HG03175 (cell line): ENCODE data around the gene TOLLIP.
"Not testable (repeated sequence)": the region's sequence is repeated elsewhere in the genome, so short reads cannot be mapped to it uniquely, and the experiment has no call there.

ENCODE experiments used
- ATAC-seq: cut with Tn5 transposase; IDR thresholded peaks from one replicate; pipeline ENCODE4 v1.9.1; 2021; ENCODE audit warnings: mild to moderate bottlenecking, moderate library complexity; ENCODE audit not compliant: unreplicated experiment

TOLLIP gene

DNA sequence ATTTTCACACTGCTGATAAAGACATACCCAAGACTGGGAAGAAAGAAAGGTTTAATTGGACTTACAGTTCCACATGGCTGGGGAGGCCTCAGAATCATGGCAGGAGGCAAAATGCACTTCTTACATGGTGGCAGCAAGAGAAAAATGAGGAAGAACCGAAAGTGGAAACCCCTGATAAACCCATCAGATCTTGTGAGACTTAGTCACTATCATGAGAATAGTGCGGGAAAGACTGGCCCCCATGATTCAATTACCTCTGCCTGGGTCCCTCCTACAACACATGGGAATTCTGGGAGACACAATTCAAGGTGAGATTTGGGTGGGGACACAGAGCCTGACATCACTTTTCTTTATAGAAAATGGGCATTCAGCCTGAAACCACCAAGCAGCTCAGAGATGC, 42.5 kb downstream of the TOLLIP start:
- ATAC-seq: not testable (repeated sequence)

DNA sequence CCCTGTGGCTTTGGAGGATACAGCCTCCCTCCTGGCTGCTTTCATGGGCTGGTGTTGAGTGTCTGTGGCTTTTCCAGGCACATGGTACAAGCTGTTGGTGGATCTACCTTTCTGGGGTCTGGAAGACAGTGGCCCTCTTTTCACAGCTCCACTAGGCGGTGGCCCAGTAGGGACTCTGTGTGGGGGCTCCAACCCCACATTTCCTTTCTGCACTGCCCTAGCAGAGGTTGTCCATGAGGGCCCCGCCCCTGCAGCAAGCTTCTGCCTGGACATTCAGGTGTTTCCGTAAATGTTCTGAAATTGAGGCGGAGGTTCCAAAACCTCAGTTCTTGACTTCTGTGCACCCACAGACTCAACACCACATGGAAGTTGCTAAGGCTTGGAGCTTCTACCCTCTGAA, 44.0 kb downstream of the TOLLIP start:
- not testable (repeated sequence) for ATAC-seq

DNA sequence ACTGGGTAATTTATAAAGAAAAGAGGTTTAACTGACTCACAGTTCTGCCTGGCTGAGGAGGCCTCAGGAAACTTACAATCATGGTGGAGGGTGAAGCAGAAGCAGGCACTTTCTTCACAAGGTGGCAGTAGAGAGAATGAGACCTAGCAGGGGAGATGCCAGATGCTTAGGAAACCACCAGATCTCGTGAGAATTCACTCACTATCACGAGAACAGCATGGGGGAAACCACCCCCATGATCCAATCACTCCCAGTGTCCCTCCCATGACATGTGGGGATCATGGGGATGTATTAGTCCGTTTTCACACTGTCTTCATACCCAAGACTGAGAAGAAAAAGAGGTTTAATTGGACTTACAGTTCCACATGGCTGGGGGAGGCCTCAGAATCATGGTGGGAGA, 45.0 kb downstream of the TOLLIP start:
- not testable (repeated sequence) for ATAC-seq

DNA sequence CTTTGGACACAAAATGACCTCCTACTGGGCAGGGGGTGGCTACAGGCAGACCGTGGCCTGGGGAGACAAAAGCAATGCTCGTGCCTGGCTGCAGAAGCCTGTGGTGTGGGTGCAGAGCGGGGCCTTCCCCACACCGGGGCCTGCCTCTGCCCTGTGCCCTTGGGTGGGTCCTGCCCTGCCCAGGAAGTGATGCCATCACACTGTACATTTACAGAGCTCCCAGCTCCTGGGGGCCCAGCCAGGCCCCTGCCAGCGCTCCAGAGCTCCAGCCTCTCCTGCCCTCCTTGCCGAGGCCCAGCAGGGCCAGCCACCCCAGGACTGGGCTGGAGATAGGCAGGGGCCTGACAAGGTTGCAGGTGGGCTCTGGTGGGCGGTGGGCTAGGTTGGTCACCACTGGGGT, 46.4 kb downstream of the TOLLIP start:
- ATAC-seq: peak; percentile 16

DNA sequence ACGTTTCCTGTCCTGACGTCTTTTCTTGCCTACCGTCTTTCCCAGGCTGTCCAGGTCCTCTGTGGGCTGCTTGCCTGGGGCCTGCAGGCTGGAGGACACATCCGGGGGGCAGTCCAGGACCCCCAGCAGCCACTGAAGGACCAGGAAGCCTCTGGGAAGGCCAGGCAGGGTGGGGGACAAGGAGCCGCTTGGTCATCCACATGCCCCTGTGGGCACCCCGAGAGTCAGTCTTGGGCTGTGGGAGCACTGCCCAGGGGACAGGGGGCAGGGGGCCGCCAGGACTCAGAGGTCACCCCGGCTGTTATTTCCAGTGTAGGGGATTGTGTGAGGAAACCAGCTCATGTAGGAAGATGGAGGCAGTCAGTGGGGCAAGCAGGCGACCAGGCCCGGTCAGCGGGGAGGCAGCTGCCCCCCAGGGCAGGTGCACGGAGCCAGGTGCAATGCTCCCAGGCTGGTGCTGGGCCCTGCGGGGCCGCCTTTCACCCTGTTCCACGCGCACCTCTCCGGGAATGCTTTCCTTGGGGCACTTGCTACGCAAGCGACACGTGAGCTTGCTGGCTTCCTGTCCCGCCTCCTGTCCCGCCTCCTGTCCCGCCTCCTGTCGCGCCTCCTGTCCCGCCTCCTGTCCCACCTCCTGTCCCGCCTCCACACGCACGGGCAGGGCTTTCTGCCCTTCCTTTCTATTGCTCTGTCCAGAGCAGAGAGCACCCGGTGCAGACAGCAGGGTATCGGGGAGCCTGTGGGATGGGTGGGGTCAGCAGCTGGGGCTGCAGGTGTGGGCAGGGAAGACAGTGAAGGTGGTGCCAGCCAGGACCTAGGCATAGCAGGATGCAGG, 47.0 kb downstream of the TOLLIP start:
- peak; percentile 59 for ATAC-seq

DNA sequence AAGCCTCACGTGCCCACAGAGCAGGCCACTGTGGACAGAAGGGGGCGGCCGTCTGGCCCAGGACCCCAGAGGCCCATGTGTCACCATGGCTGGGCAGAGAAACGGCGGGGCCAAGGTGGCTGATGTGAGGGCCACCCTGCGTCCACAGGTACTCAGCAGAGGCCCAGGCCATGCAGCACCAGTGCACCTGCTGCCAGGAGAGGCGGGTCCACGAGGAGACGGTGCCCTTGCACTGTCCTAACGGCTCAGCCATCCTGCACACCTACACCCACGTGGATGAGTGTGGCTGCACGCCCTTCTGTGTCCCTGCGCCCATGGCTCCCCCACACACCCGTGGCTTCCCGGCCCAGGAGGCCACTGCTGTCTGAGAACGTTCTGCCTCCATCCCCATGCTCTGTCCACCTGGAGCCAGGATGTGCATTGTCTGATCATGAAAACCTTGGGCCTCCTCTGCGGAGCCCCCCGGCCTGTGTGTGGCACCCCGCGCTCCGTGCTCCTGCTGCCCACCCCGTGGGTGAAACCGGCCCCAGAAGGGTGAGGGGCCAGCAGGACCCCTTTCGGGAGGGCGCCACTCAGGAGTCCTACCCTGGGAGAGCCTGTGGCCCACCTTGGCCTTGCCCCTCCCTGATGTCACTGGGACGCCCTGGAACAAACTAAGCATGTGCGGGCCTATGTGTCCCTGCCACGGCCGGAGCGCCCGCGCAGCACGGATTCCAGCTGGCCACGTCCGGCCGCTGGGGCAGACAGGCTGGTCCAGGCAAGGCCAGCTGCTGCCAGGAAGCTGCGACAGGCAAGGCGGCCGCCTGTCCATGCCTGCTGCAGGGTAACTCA, 48.0 kb downstream of the TOLLIP start:
- ATAC-seq: no peak

DNA sequence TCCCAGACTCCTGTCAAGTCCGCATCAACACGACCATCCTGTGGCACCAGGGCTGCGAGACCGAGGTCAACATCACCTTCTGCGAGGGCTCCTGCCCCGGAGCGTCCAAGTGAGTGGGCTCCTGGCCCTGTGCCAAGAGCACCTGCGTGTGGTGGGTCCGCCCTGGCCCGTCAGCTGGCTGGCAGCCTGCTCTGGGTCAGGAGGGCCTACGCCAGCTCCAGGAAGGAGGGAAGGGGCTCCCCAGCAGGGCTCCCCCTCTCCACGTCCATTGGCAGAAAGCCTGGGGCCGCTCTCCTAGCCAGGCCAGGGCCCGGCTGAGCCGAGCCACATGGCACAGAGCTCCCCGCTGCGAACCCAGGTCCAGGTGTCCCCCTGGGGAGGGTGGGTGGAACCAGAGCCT, 48.8 kb downstream of the TOLLIP start:
- ATAC-seq: no peak

DNA sequence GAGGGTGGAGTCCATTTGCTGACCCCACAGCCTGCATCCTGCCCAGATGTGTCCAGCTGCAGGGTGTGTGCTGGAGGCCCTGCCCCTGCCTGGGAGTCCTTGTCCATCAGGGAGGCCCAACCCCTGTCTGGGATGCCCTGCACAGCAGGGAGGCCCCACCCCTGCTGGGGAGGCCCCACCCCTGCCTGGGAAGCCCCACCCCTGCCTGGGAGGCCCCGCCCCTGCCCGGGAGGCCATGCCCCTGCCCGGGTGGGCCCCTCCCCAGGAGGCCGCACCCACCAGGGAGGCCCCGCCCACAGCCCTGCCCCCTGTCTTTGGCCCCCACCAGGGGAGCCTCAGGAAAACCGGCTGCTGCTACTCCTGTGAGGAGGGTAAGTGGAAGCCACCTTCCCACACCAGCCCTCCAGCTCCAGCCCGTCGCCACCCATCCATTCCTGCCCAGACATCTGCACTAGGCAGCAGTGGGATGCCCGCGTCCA, 49.4 kb downstream of the TOLLIP start:
- ATAC-seq: no peak

DNA sequence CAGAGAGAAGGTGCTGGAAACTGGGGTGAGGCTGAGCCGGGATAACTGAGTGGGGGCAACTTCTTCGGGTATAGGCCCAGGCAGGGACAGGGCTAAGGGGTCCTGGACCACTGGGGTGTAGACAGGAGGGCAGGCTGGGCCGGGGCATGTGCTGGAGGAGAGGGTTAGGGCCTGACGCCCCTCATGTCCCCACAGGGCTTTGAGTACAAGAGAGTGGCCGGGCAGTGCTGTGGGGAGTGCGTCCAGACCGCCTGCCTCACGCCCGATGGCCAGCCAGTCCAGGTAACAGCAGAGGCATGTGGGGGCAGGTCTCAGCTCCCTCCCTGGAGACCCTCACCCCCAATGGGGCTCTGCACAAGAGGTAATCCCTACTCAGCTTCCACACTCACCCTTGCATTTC, 49.9 kb downstream of the TOLLIP start:
- no peak for ATAC-seq

DNA sequence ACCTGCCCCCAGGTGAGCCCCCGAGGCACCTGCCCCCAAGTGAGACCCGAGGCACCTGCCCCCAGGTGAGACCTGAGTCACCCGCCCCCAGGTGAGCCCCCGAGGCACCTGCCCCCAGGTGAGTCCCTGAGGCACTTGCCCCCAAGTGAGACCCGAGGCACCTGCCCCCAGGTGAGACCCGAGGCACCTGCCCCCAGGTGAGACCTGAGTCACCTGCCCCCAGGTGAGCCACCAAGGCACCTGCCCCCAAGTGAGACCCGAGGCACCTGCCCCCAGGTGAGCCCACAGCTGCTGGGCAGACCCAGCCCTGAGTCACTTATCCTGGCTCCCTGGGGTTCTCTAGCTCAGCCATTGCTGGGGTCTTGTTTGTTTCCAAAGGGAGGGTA, 50.4 kb downstream of the TOLLIP start:
- no peak for ATAC-seq

DNA sequence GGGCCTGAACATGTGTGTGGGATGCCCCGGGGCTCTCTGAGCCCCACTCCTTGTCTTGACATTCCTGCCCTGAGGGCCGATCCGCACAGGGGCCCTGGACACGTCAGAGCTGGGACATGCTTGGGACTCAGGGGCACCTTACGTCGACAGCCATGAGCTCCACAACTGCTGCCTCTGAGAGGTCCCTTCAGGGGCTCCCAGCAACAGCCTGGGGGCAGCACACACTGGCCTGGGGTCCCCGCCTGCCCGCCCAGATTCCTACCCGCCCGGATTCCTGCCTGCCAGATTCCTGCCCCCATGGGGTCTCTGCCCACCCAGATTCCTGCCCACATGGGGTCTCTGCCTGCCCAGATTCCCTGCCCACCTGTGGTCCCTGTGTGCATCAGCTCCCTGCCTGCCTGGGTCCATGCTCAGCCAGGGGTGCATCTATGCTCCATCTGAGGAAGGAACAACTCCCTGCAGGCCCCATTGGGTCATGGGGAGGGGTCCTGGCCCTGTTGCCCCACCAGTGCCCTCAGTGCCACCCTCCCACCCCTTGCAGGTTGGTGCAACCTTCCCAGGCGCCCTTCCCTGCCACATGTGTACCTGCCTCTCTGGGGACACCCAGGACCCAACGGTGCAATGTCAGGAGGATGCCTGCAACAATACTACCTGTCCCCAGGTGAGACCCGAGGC, 50.9 kb downstream of the TOLLIP start:
- no peak for ATAC-seq

DNA sequence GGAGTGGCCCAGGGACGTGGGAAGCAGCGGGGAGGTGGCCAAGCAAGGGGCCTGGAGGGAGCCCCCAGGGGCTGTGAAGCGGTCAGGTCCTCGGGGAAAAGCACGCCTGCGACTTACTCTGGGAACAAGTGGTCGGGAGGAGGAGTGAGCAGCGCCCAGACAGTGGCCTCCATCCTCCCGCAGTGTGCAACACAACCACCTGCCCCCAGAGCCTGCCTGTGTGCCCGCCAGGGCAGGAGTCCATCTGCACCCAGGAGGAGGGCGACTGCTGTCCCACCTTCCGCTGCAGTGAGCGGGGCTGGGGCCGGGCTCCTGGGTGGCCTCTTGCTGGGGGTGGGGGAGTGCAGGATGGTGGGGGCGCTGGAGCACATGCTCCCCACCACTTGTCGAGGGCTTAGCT, 51.5 kb downstream of the TOLLIP start:
- no peak for ATAC-seq

DNA sequence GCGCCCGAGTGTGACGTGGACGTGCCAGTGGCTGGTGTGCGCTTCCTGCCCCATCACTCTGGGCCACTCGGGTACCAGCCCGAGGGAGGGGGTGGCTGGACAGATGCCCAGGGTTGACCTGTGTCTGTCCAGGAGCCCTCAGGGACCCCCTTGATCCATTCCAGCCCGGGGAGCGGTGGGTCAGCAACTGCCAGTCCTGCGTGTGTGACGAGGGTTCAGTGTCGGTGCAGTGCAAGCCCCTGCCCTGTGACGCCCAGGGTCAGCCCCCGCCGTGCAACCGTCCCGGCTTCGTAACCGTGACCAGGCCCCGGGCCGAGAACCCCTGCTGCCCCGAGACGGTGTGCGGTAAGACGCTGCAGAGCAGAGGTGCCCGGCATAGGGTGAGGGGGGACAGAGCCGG, 52.1 kb downstream of the TOLLIP start:
- no peak for ATAC-seq

DNA sequence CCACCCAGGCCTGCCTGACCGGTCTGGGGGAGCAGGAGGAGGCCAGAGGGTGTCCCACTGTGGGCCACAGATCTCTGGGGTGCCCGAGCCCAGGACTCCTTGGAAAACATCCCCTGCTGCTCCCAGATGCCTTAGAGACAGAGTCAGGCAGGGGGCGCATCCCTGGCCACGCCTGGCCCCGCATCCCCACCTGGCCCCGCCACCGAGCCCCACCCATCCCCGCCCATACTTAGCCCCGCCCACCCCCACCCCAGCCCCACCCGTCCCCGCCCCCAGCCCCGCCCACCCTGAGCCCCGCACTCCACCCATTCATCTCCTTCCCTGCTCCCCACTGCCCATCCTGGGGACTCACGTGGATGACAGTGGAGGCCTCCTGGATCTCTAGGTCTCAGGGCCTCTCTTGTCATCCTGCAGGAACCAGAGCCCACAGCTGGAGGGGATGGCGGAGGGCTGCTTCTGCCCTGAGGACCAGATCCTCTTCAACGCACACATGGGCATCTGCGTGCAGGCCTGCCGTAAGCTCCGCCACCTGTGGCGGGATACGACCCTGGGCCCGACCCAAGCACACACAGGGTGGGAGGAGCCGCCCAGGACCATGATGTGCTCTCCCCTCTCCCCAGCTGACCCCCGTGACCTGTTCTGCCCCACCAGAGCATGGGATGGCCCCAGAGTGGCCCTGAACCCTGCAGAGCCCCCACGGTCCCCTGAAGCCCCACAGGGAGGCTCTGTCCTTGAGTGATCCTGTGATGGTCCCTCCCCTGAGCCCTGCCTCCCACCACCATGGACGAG, 53.0 kb downstream of the TOLLIP start:
- no peak for ATAC-seq

DNA sequence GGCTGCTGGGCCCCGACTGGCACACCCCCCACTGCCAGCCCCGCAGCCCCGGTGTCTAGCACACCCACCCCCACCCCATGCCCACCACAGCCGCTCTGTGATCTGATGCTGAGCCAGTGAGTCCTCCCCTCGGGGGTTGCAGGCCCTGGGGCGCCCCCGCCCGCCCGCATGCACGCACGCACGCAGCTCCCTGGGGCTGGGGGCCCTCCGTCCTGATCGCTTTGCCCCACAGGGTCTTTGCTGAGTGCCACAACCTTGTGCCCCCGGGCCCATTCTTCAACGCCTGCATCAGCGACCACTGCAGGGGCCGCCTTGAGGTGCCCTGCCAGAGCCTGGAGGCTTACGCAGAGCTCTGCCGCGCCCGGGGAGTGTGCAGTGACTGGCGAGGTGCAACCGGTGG, 54.3 kb downstream of the TOLLIP start:
- ATAC-seq: no peak

DNA sequence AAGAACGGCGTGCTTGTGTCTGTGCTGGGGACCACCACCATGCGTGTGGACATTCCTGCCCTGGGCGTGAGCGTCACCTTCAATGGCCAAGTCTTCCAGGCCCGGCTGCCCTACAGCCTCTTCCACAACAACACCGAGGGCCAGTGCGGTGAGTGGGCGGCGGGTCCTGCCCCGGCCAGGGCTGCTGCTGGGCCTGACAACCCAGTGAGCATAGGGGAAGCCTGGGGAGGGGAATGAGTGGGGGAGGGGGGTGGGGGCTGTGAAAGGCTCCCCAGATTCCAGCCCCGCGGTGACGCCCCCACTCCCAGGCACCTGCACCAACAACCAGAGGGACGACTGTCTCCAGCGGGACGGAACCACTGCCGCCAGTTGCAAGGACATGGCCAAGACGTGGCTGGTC, 54.7 kb downstream of the TOLLIP start:
- no peak for ATAC-seq

DNA sequence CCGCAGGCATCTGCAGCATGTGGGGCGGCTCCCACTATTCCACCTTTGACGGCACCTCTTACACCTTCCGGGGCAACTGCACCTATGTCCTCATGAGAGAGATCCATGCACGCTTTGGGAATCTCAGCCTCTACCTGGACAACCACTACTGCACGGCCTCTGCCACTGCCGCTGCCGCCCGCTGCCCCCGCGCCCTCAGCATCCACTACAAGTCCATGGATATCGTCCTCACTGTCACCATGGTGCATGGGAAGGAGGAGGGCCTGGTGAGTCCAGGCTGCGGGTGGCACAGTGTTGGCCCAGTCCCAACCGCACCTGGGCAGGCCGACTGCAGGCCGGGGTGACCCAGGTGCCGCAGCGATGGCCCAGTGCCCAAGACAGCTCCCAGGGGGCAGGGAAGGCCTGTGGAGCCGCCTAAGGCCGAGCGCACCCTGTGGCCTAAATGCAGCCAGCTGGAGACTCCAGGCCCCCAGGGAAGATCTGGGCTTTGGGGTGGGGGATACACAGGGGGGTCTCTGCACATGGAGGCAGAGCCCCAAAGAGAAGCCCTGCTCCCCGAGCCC, 55.3 kb downstream of the TOLLIP start:
- no peak for ATAC-seq

DNA sequence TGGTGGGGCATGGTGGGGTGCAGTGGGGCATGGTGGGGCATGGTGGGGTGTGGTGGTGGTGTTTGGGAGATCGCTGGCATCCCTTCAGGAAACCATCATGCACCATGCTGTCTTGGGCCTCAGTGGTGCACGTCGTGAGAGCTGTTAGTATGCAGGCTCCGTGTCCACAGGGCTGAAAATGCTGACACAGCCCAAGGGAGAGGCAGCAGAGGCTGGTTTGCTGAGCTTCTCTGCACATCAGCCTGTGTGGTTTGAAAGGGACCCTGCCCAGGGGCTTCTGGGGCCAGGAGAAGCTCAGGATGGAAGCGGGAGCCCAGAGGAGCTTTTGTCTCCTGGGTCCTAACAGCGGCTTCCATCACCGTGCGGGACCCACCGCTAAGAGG, 56.3 kb downstream of the TOLLIP start:
- no peak for ATAC-seq

DNA sequence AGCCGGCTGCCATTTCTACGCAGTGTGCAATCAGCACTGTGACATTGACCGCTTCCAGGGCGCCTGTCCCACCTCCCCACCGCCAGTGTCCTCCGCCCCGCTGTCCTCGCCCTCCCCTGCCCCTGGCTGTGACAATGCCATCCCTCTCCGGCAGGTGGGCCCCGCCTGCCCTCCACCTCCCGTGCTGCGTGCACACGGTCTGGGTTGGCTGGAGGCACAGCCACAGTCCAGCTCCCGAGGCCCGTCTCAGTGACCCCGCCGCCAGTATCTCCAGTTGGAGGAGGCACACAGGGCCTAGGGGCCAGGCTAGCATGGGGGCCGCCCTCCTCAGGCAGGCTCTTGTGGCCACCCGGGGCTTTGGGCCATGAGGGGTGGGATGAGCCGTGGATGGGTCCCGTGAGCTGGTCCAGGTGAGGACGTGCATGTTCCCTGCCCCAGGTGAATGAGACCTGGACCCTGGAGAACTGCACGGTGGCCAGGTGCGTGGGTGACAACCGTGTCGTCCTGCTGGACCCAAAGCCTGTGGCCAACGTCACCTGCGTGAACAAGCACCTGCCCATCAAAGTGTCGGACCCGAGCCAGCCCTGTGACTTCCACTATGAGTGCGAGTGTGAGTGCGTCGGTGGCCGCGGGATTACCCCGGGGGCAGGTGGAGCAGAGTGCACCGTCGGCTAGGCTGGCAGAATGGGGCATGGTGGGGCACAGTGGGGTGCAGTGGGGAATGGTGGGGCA, 56.9 kb downstream of the TOLLIP start:
- ATAC-seq: no peak
